Measurements from ENCODE around the gene RASGEF1C. TPM values are rescaled to one million over a fixed set of nuclear protein-coding genes. Genes with fewer than 3 reads are reported as not detected.

RASGEF1C gene
- total and polyA plus RNA-seq, 4 donors: 0.09 to 0.10 TPM; not detected in 2

- Histone ChIP-seq H3K9me3 (ENCODE audit: control insufficient read depth in 4 of 4, low read length in 3 of 4) (peaks cover 0 to 6% (median under 1%) of the 10 kb centered on the region in 4 donors), H3K9ac (ENCODE audit: low read depth in 1 of 2, low read length in 2 of 2) (no peak overlapping the region), H3K4me3 (ENCODE audit: low read depth in 1 of 3, low read length in 3 of 3) (no peak overlapping the region), H3K27ac (ENCODE audit: low read depth in 1 of 2, low read length in 2 of 2) (no peak overlapping the region), H3K4me1 (ENCODE audit: control insufficient read depth in 4 of 4, insufficient read depth in 4 of 4, low read length in 3 of 4) (no peaks in the 10 kb centered on the region), H3K27me3 (ENCODE audit: control insufficient read depth in 4 of 4, insufficient read depth in 4 of 4, low read length in 3 of 4) (no peaks in the 10 kb centered on the region), H3K36me3 (ENCODE audit: control insufficient read depth in 4 of 4, insufficient read depth in 3 of 4, low read depth in 1 of 4, low read length in 3 of 4) (no peaks in the 10 kb centered on the region)
- DNase-seq (ENCODE audit: low spot score): no peak
- WGBS: 94% methylated on average over 3 of the region's 3 CpGs
- TF ChIP-seq HNF4G (IDR thresholded peaks at IDR 0.05) (no peak), GABPA (IDR thresholded peaks at IDR 0.05 in 1 of 2, conservative IDR thresholded peaks at IDR 0.05 in 1 of 2) (no peak), EGR1 (IDR thresholded peaks at IDR 0.05; ENCODE audit: low read depth in 2 of 2) (no peak), SP1 (IDR thresholded peaks at IDR 0.05) (no peak), TAF1 (conservative IDR thresholded peaks at IDR 0.05) (no peak), NR2F2 (IDR thresholded peaks at IDR 0.05) (no peak)
Measured at GRCh38 chr5:180104168-180104530, 104.9 kb downstream of the RASGEF1C start.

- Histone ChIP-seq H3K27ac (ENCODE audit: low read depth in 1 of 2, low read length in 2 of 2) (no peak overlapping the region), H3K27me3 (ENCODE audit: control insufficient read depth in 4 of 4, insufficient read depth in 4 of 4, low read length in 3 of 4) (no peaks in the 10 kb centered on the region), H3K4me3 (ENCODE audit: low read depth in 1 of 3, low read length in 3 of 3) (no peak overlapping the region), H3K9me3 (ENCODE audit: control insufficient read depth in 4 of 4, low read length in 3 of 4) (peaks cover 0 to 6% (median under 1%) of the 10 kb centered on the region in 4 donors), H3K36me3 (ENCODE audit: control insufficient read depth in 4 of 4, insufficient read depth in 3 of 4, low read depth in 1 of 4, low read length in 3 of 4) (no peaks in the 10 kb centered on the region), H3K4me1 (ENCODE audit: control insufficient read depth in 4 of 4, insufficient read depth in 4 of 4, low read length in 3 of 4) (no peaks in the 10 kb centered on the region), H3K9ac (ENCODE audit: low read depth in 1 of 2, low read length in 2 of 2) (no peak overlapping the region)
- TF ChIP-seq HNF4G (IDR thresholded peaks at IDR 0.05) (no peak), REST (IDR thresholded peaks at IDR 0.05) (no peak), SP1 (IDR thresholded peaks at IDR 0.05) (no peak), YY1 (IDR thresholded peaks at IDR 0.05) (no peak), RAD21 (IDR thresholded peaks at IDR 0.05) (no peak), HNF4A (conservative IDR thresholded peaks at IDR 0.05) (no peak), MAX (IDR thresholded peaks at IDR 0.05) (no peak)
- 86% methylated on average over 6 of the region's 6 CpGs for WGBS
- DNase-seq (ENCODE audit: low spot score): no peak
Measured at GRCh38 chr5:180103487-180104167, 105.4 kb downstream of the RASGEF1C start.

GRCh38 chr5:180102636-180103035, 106.4 kb downstream of the RASGEF1C start:
- peaks cover 0 to 6% (median under 1%) of the 10 kb centered on the region in 4 donors for H3K9me3 ChIP-seq (ENCODE audit: control insufficient read depth in 4 of 4, low read length in 3 of 4)
- DNase-seq (ENCODE audit: low spot score): no peak
- H3K27ac ChIP-seq (ENCODE audit: low read depth in 1 of 2, low read length in 2 of 2): no peak overlapping the region
- H3K4me3 ChIP-seq (ENCODE audit: low read depth in 1 of 3, low read length in 3 of 3): no peak overlapping the region
- H3K4me1 ChIP-seq (ENCODE audit: control insufficient read depth in 4 of 4, insufficient read depth in 4 of 4, low read length in 3 of 4): no peaks in the 10 kb centered on the region
- WGBS: 85% methylated on average over 9 of the region's 9 CpGs
- no peak overlapping the region for H3K9ac ChIP-seq (ENCODE audit: low read depth in 1 of 2, low read length in 2 of 2)
- H3K36me3 ChIP-seq (ENCODE audit: control insufficient read depth in 4 of 4, insufficient read depth in 3 of 4, low read depth in 1 of 4, low read length in 3 of 4): no peaks in the 10 kb centered on the region
- no peaks in the 10 kb centered on the region for H3K27me3 ChIP-seq (ENCODE audit: control insufficient read depth in 4 of 4, insufficient read depth in 4 of 4, low read length in 3 of 4)
- TF ChIP-seq YY1 (IDR thresholded peaks at IDR 0.05) (no peak), MAX (IDR thresholded peaks at IDR 0.05) (no peak), GABPA (IDR thresholded peaks at IDR 0.05 in 1 of 2, conservative IDR thresholded peaks at IDR 0.05 in 1 of 2) (no peak), FOXA1 (IDR thresholded peaks at IDR 0.05) (no peak), EGR1 (IDR thresholded peaks at IDR 0.05; ENCODE audit: low read depth in 2 of 2) (no peak), RAD21 (IDR thresholded peaks at IDR 0.05) (no peak), NR2F2 (IDR thresholded peaks at IDR 0.05) (no peak), FOXA2 (IDR thresholded peaks at IDR 0.05) (no peak), ATF3 (IDR thresholded peaks at IDR 0.05) (no peak), JUND (IDR thresholded peaks at IDR 0.05) (no peak), TAF1 (conservative IDR thresholded peaks at IDR 0.05) (no peak), RXRA (IDR thresholded peaks at IDR 0.05) (no peak), REST (IDR thresholded peaks at IDR 0.05) (no peak), ZBTB33 (IDR thresholded peaks at IDR 0.05) (no peak)

Data from liver (tissue), 9 donors.